T1000 (cell line): ENCODE measurements around the gene TRAF3.
"Not testable (repeated sequence)": the region's sequence is repeated elsewhere in the genome, so short reads cannot be mapped to it uniquely, and the experiment has no call there.

Experiments used
- DNase-seq: peaks from one replicate; lab custom pipeline; 2025; ENCODE audit warnings: mixed read lengths; lab: John Stamatoyannopoulos, UW

TRAF3 gene

GRCh38 chr14:102806447-102806846 is 29.2 kb downstream of the TRAF3 start:
- no peak for DNase-seq

- DNase-seq: no peak
These were observed 29.8 kb downstream of the TRAF3 start for GRCh38 chr14:102807013-102807406.

GRCh38 chr14:102809870-102810269 is 32.6 kb downstream of the TRAF3 start:
- DNase-seq: no peak

GRCh38 chr14:102810523-102810922 is 33.3 kb downstream of the TRAF3 start:
- DNase-seq: no peak

GRCh38 chr14:102811254-102811963 is 34.2 kb downstream of the TRAF3 start:
- no peak for DNase-seq

- DNase-seq: no peak
These were observed 34.7 kb downstream of the TRAF3 start for GRCh38 chr14:102811971-102812370.

- no peak for DNase-seq
These were observed 36.4 kb downstream of the TRAF3 start for GRCh38 chr14:102813691-102814090.

GRCh38 chr14:102817318-102817717 is 40.1 kb downstream of the TRAF3 start:
- no peak for DNase-seq

- no peak for DNase-seq
These were observed 41.0 kb downstream of the TRAF3 start for GRCh38 chr14:102817942-102818940.

- no peak for DNase-seq
These were observed 42.0 kb downstream of the TRAF3 start for GRCh38 chr14:102819176-102819628.

GRCh38 chr14:102819747-102820330 is 42.6 kb downstream of the TRAF3 start:
- no peak for DNase-seq

GRCh38 chr14:102821252-102821651 is 44.0 kb downstream of the TRAF3 start:
- DNase-seq: no peak

GRCh38 chr14:102822311-102822863 is 45.1 kb downstream of the TRAF3 start:
- no peak for DNase-seq

GRCh38 chr14:102822887-102823286 is 45.6 kb downstream of the TRAF3 start:
- DNase-seq: not testable (repeated sequence)

- DNase-seq: no peak
These were observed 46.3 kb downstream of the TRAF3 start for GRCh38 chr14:102823546-102823945.

- no peak for DNase-seq
These were observed 47.6 kb downstream of the TRAF3 start for GRCh38 chr14:102824832-102825231.

- no peak for DNase-seq
These were observed 48.3 kb downstream of the TRAF3 start for GRCh38 chr14:102825307-102826095.

- no peak for DNase-seq
These were observed 48.9 kb downstream of the TRAF3 start for GRCh38 chr14:102826161-102826560.

GRCh38 chr14:102826751-102827675 is 49.8 kb downstream of the TRAF3 start:
- DNase-seq: no peak

- DNase-seq: no peak
These were observed 50.5 kb downstream of the TRAF3 start for GRCh38 chr14:102827716-102828115.
